ENCODE measurements around the gene CNOT2. TPM values are rescaled to one million over a fixed set of nuclear protein-coding genes. Genes with fewer than 3 reads are reported as not detected.

CNOT2 gene
- total RNA-seq, 2 donors from 2014 or later: 57.2 to 142 TPM

- no peak for DNase-seq (ENCODE audit: low spot score)
- no peaks in the 10 kb centered on the region for H3K9me3 ChIP-seq
- H3K27me3 ChIP-seq (replicated peaks; ENCODE audit: insufficient read depth): no peaks in the 10 kb centered on the region
- intact Hi-C loops (cut with DNase I): no loop called here
- no peaks in the 10 kb centered on the region for H3K36me3 ChIP-seq
- H3K4me1 ChIP-seq (replicated peaks): peaks cover 3% of the 10 kb centered on the region
- no peak overlapping the region for H3K27ac ChIP-seq
- TF ChIP-seq POLR2A (IDR thresholded peaks at IDR 0.05) (no peak), CTCF (IDR thresholded peaks at IDR 0.05) (no peak), POLR2AphosphoS5 (IDR thresholded peaks at IDR 0.05) (no peak)
- 35% methylated on average over 1 of the region's 1 CpG for WGBS
- H3K4me3 ChIP-seq: no peak overlapping the region
These were observed 26.9 kb downstream of the CNOT2 start for GRCh38 chr12:70270108-70270507.

- intact Hi-C loops (cut with DNase I): no loop called here
- H3K36me3 ChIP-seq: no peaks in the 10 kb centered on the region
- no peaks in the 10 kb centered on the region for H3K9me3 ChIP-seq
- H3K27ac ChIP-seq: no peak overlapping the region
- no peak overlapping the region for H3K4me3 ChIP-seq
- H3K27me3 ChIP-seq (replicated peaks; ENCODE audit: insufficient read depth): no peaks in the 10 kb centered on the region
- no peak for TF ChIP-seq POLR2A (IDR thresholded peaks at IDR 0.05)
- TF ChIP-seq CTCF (IDR thresholded peaks at IDR 0.05): no peak
- no peak for TF ChIP-seq POLR2AphosphoS5 (IDR thresholded peaks at IDR 0.05)
- H3K4me1 ChIP-seq (replicated peaks): peaks cover 3% of the 10 kb centered on the region
- no peak for DNase-seq (ENCODE audit: low spot score)
These were observed 27.8 kb downstream of the CNOT2 start for GRCh38 chr12:70271025-70271424.

- no peak overlapping the region for H3K4me3 ChIP-seq
- no peaks in the 10 kb centered on the region for H3K27me3 ChIP-seq (replicated peaks; ENCODE audit: insufficient read depth)
- DNase-seq (ENCODE audit: low spot score): no peak
- H3K36me3 ChIP-seq: no peaks in the 10 kb centered on the region
- peaks cover 3% of the 10 kb centered on the region for H3K4me1 ChIP-seq (replicated peaks)
- WGBS: 96% methylated on average over 3 of the region's 3 CpGs
- H3K27ac ChIP-seq: no peak overlapping the region
- intact Hi-C loops (cut with DNase I): no loop called here
- TF ChIP-seq CTCF (IDR thresholded peaks at IDR 0.05) (no peak), POLR2AphosphoS5 (IDR thresholded peaks at IDR 0.05) (no peak), POLR2A (IDR thresholded peaks at IDR 0.05) (no peak)
- no peaks in the 10 kb centered on the region for H3K9me3 ChIP-seq
These were observed 29.3 kb downstream of the CNOT2 start for GRCh38 chr12:70272510-70272909.

GRCh38 chr12:70275045-70275444, 31.8 kb downstream of the CNOT2 start:
- Histone ChIP-seq H3K27me3 (replicated peaks; ENCODE audit: insufficient read depth) (no peaks in the 10 kb centered on the region), H3K36me3 (no peaks in the 10 kb centered on the region), H3K27ac (no peak overlapping the region), H3K4me3 (no peak overlapping the region), H3K4me1 (replicated peaks) (peaks cover 3% of the 10 kb centered on the region), H3K9me3 (no peaks in the 10 kb centered on the region)
- intact Hi-C loops (cut with DNase I): no loop called here
- DNase-seq (ENCODE audit: low spot score): no peak
- TF ChIP-seq POLR2AphosphoS5 (IDR thresholded peaks at IDR 0.05) (no peak), CTCF (IDR thresholded peaks at IDR 0.05) (no peak), POLR2A (IDR thresholded peaks at IDR 0.05) (no peak)

GRCh38 chr12:70277973-70278372, 34.7 kb downstream of the CNOT2 start:
- H3K4me3 ChIP-seq: no peak overlapping the region
- no peak for DNase-seq (ENCODE audit: low spot score)
- no peaks in the 10 kb centered on the region for H3K36me3 ChIP-seq
- intact Hi-C loops (cut with DNase I): no loop called here
- no peaks in the 10 kb centered on the region for H3K9me3 ChIP-seq
- H3K27me3 ChIP-seq (replicated peaks; ENCODE audit: insufficient read depth): no peaks in the 10 kb centered on the region
- 89% methylated on average over 8 of the region's 8 CpGs for WGBS
- no peak for TF ChIP-seq CTCF (IDR thresholded peaks at IDR 0.05)
- no peak for TF ChIP-seq POLR2AphosphoS5 (IDR thresholded peaks at IDR 0.05)
- no peak for TF ChIP-seq POLR2A (IDR thresholded peaks at IDR 0.05)
- no peak overlapping the region for H3K27ac ChIP-seq
- no peaks in the 10 kb centered on the region for H3K4me1 ChIP-seq (replicated peaks)
